ENCODE measurements around the gene KIRREL3. TPM values are rescaled to one million over a fixed set of nuclear protein-coding genes. Genes with fewer than 3 reads are reported as not detected.
"Not testable (repeated sequence)": the region's sequence is repeated elsewhere in the genome, so short reads cannot be mapped to it uniquely, and the experiment has no call there.

KIRREL3 gene
- total RNA-seq, 1 donor from 2014 or later: 0.09 TPM

DNA sequence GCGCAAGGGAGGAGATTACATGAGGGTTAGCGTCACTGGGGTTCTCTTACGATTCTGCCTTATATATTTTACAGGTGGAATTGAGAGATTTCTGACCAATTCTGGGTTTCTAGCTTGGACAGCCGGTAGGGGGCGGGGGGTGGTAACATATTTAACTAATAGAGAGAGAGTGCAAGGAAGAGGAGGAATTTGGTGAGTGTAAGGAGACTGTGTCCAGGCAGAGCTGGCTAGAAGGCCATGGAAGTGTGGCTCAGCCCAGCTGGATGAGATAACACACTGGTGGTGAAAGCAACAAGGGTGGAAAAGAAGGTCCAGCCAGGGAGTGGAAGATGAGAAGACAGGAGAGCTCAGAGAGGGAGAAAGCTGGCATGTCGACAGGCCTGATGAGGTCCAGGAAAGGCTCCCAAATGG, 588.6 kb downstream of the KIRREL3 start:
- ATAC-seq (no peak), DNase-seq (ENCODE audit: low spot score) (no peak)
- intact Hi-C loops (cut with DNase I): no loop called here

DNA sequence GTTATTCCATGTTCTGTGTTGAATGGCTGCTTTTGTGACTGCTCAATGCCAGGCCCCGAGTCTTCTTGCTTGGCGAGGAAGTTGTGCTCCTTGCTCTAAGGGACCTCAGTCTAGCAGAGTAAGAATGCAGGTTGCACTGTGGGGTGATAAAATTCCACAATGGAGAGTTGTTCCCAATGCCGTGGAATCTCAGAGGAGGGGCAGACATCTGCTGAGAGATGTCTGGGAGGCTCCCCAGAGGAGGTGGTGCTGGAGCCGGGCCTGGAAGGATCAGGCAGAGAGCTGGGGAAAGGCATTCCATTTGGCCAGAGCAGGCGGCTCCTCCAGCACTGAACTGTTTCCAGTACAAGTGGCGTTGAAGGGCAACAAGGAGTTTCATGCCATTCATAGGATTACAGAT, 589.9 kb downstream of the KIRREL3 start:
- DNase-seq (ENCODE audit: low spot score) (no peak), ATAC-seq (peak; percentile 36)
- intact Hi-C loops (cut with DNase I): no loop called here

DNA sequence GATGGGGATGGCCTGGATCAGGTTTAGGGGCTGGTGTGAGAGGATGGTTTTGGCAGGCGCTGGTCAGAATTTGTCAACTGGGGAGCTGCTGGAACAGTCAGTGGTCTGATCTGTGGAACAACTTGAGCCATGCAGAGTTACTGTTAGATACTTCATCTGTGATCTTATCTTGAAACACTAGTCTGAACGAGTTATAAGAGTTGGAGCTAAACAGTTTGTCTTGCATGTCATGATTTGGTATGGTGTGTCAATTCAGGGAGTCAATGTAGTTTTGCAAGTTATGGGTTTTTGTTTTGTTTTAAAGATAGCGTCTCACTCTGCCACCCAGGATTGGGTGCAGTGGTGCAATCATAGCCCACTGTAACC, 591.0 kb downstream of the KIRREL3 start:
- no peak for ATAC-seq
- intact Hi-C loops (cut with DNase I): loop anchor here (10.0 kb wide), 1 partner anchor 55 kb away; the partner anchor contains the start of gene ST3GAL4
- no peak for DNase-seq (ENCODE audit: low spot score)

GRCh38 chr11:126408901-126409619, 591.5 kb downstream of the KIRREL3 start:
- no peak for DNase-seq (ENCODE audit: low spot score)
- intact Hi-C loops (cut with DNase I): loop anchor here (10.0 kb wide), 1 partner anchor 54 kb away; the partner anchor contains the start of gene ST3GAL4
- no peak for ATAC-seq

GRCh38 chr11:126408496-126408895, 592.1 kb downstream of the KIRREL3 start:
- intact Hi-C loops (cut with DNase I): loop anchor here (10.0 kb wide), 1 partner anchor 54 kb away; the partner anchor contains the start of gene ST3GAL4
- no peak for ATAC-seq
- DNase-seq (ENCODE audit: low spot score): no peak

- DNase-seq (ENCODE audit: low spot score) (no peak), ATAC-seq (no peak)
- intact Hi-C loops (cut with DNase I): loop anchor here (10.0 kb wide), 1 partner anchor 53 kb away; the partner anchor contains the start of gene ST3GAL4
Observed at GRCh38 chr11:126407682-126408288, 592.8 kb downstream of the KIRREL3 start.

GRCh38 chr11:126407101-126407521, 593.5 kb downstream of the KIRREL3 start:
- intact Hi-C loops (cut with DNase I): loop anchor here (10.0 kb wide), 1 partner anchor 52 kb away; the partner anchor contains the start of gene ST3GAL4
- no peak for DNase-seq (ENCODE audit: low spot score)
- ATAC-seq: peak; percentile 25

GRCh38 chr11:126406368-126406767, 594.2 kb downstream of the KIRREL3 start:
- DNase-seq (ENCODE audit: low spot score): no peak
- ATAC-seq: no peak
- intact Hi-C loops (cut with DNase I): loop anchor here (10.0 kb wide), 1 partner anchor 52 kb away; the partner anchor contains the start of gene ST3GAL4

- intact Hi-C loops (cut with DNase I): loop anchor here (10.0 kb wide), 1 partner anchor 51 kb away; the partner anchor contains the start of gene ST3GAL4
- DNase-seq (ENCODE audit: low spot score): no peak
- no peak for ATAC-seq
Observed at GRCh38 chr11:126405906-126406305, 594.7 kb downstream of the KIRREL3 start.

DNA sequence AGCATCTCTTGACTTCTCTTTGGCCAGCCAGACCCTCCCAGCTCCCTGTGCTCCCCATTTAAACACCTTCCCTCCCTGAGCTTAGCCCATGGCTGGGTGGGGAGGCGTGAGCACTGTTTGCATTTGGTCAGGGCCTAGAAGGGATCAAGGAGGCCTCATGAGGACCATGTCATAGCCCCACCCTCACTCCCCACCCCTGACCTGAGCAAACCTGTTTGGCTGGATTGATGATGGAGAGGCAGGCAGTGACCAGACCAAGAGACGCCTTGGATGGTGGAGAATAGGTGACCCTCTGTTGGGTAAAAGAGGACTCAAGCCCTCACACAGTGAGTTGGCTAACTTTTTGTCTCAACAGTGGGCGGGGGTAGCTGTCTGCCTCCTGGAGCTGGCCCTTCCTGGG, 595.2 kb downstream of the KIRREL3 start:
- intact Hi-C loops (cut with DNase I): loop anchor here (10.0 kb wide), 1 partner anchor 51 kb away; the partner anchor contains the start of gene ST3GAL4
- no peak for ATAC-seq
- no peak for DNase-seq (ENCODE audit: low spot score)

- DNase-seq (ENCODE audit: low spot score) (no peak), ATAC-seq (no peak)
- intact Hi-C loops (cut with DNase I): loop anchor here (10.0 kb wide), 1 partner anchor 50 kb away; the partner anchor contains the start of gene ST3GAL4
Observed at GRCh38 chr11:126404367-126404766, 596.2 kb downstream of the KIRREL3 start.

- DNase-seq (ENCODE audit: low spot score) (no peak), ATAC-seq (peak; percentile 14)
- intact Hi-C loops (cut with DNase I): loop anchor here (10.0 kb wide), 1 partner anchor 49 kb away; the partner anchor contains the start of gene ST3GAL4
Observed at GRCh38 chr11:126403658-126404057, 596.9 kb downstream of the KIRREL3 start.

DNA sequence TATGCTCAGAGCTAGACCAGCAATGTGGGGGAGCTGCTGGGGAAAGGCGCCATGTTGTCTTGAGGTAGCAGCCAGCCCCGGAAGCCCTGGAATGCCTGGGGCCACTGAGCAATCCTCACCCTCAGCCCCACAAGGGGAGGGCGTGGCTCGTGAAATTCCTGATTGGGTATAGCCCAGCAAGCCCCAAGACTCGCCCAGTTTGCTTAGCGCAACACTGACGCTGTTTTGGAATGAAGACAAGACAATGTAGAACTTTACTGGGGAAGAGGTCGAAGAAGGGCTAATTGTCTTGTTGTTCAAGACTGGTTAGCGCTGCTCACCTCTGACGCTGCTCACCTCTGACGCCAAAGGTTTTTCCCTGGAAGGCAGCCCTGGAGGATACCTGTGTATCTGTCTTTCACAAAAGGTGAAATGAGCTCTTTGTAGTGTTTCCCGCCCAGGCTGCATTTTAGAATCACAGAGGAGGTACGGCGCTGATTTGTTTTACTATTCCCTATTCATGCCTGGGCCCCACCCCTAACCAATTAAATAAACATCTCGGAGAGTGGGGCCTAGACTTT, 597.5 kb downstream of the KIRREL3 start:
- peak; percentile 87 for ATAC-seq
- no peak for DNase-seq (ENCODE audit: low spot score)

DNA sequence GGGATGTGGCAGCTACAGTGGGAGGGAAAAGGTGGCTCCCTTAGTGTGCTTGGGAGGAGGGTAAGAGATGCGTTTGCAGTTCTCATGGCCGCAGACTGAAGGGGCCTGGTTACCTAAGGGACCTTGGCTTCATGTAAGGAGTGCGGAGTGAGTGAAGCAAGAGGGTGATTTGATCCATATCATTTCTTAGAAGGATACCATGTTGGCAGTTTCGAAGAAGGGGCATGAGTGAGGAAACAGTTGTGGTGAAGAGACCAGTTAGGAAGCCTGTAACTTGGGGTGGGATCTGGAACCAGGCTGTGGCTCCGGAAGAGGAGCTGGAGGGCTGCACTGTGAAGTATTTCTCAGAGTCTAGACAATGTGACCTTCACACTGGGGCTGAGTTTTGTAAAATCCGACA, 600.1 kb downstream of the KIRREL3 start:
- intact Hi-C loops (cut with DNase I): loop anchor here (10.0 kb wide), 1 partner anchor 46 kb away; the partner anchor contains the start of gene ST3GAL4
- ATAC-seq: no peak
- DNase-seq (ENCODE audit: low spot score): no peak

More for the DNA sequence above, 597.5 kb downstream of the KIRREL3 start:
- intact Hi-C loops (cut with DNase I): loop anchor here (10.0 kb wide), 1 partner anchor 48 kb away; the partner anchor contains the start of gene ST3GAL4

- ATAC-seq: no peak
- intact Hi-C loops (cut with DNase I): loop anchor here (10.0 kb wide), 1 partner anchor 45 kb away; the partner anchor contains the start of gene ST3GAL4
- no peak for DNase-seq (ENCODE audit: low spot score)
Observed at GRCh38 chr11:126400019-126400418, 600.6 kb downstream of the KIRREL3 start.

DNA sequence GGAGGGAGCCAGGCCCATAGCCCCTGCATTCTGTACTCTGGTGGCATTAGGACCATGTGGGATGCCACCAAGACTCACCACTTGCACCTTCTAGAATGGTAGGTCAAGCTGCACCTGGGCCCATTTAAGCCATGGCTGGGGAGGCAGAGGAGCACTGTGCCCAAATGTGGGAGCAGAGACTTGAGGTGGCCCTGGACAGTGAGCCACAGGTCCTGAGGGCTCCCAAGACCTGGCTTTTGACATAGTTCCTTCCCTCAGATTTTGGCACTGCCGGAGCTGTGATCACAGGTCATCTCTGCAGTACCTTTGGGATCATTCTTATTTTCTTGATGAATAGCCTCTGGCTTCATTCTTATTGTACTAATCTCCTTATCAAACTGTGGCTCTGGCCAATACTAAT, 601.8 kb downstream of the KIRREL3 start:
- intact Hi-C loops (cut with DNase I): no loop called here

DNA sequence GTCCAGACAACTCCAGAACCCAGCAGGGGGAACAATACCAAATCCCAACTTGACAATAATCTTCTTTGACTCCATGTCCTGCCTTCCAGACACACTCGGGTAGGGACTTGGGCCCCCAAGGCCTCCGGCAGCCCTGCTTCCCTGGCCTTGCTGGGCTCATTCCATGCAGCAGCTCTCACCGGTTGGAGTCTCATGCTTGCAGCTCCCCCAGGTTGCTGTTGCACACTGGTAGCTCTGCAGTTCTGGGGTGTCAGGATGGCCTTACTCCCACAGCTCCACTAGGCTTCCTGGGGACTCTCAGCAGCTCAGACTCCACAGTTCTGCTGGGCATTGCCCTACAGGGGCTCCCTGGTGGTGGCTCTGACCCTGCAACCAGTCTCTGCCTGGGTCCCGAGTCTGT, 602.3 kb downstream of the KIRREL3 start:
- no peak for DNase-seq (ENCODE audit: low spot score)
- intact Hi-C loops (cut with DNase I): no loop called here
- ATAC-seq: no peak

More for the DNA sequence above, 601.8 kb downstream of the KIRREL3 start:
- ATAC-seq (no peak), DNase-seq (ENCODE audit: low spot score) (no peak)

DNA sequence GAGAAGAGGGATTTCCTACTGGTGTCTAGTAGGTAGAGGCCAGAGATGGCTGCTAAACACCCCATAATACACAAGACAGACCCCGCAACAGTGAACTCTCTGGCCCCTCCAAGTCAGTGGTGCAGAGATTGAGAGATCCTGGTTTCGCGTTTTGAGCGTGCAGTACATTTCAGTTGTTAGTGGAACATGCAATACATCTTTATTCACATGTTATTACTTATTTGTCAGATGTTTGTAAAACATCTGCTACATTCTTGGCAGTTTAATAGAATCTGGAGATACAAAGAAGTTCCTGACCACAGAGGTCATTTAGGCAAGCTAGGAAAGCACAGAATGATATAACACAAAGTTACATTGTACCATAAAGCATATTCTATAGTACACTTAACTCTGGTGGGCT, 603.6 kb downstream of the KIRREL3 start:
- intact Hi-C loops (cut with DNase I): no loop called here
- no peak for ATAC-seq
- DNase-seq (ENCODE audit: low spot score): no peak

GRCh38 chr11:126396266-126396665, 604.3 kb downstream of the KIRREL3 start:
- ATAC-seq: peak; percentile 51
- DNase-seq (ENCODE audit: low spot score); intact Hi-C loops (cut with DNase I): not testable (repeated sequence)

All from sciatic nerve (tissue), 2 donors.